MM.1S (cell line): ENCODE results near the gene POLR3G.

ENCODE experiments used
- CTCF ChIP-seq: fragments of 300-600 bp; sonication (generic); IDR thresholded peaks from 2 replicates; pipeline ENCODE4 v1.5.1; 2016; ENCODE audit warnings: antibody characterized with exemption, low read length, mixed read lengths
- EZH2phosphoT487 ChIP-seq: fragments of 300-600 bp; sonication (generic); IDR thresholded peaks from 2 replicates; pipeline ENCODE4 v1.6.1; 2018; ENCODE audit warnings: antibody characterized with exemption, low read length

- TF ChIP-seq CTCF (no peak), EZH2phosphoT487 (no peak)
Observed at GRCh38 chr5:90484540-90484939, 9.9 kb downstream of the POLR3G start.
